Measurements from ENCODE around the gene DNAAF9.
"Not testable (repeated sequence)": the region's sequence is repeated elsewhere in the genome, so short reads cannot be mapped to it uniquely, and the experiment has no call there.

Gene DNAAF9

GRCh38 chr20:3407040-3407770 is at the start of gene DNAAF9:
Gene DNAAF9, minus strand, starts transcription at chr20:3407669. Its CDS starts 112 bp downstream, at chr20:3407557.
- DNase-seq, result peak; percentile 42 to 54

- DNase-seq, result no peak
Measured at GRCh38 chr20:3456648-3457047, 49.2 kb upstream of the DNAAF9 start.

- DNase-seq, result no peak
Measured at GRCh38 chr20:3454831-3455230, 47.4 kb upstream of the DNAAF9 start.

GRCh38 chr20:3452690-3453089 is 45.2 kb upstream of the DNAAF9 start:
- no peak for DNase-seq

GRCh38 chr20:3452136-3452535 is 44.7 kb upstream of the DNAAF9 start:
- DNase-seq, result no peak

- no peak for DNase-seq
Measured at GRCh38 chr20:3449319-3449718, 41.9 kb upstream of the DNAAF9 start.

GRCh38 chr20:3447321-3447720 is 39.9 kb upstream of the DNAAF9 start:
- DNase-seq, result peak in 1 of 2 donors; percentile 4

- DNase-seq, result no peak
Measured at GRCh38 chr20:3446779-3447178, 39.3 kb upstream of the DNAAF9 start.

- DNase-seq, result no peak
Measured at GRCh38 chr20:3436864-3437574, 29.6 kb upstream of the DNAAF9 start.

- peak; percentile 48 to 67 for DNase-seq
Measured at GRCh38 chr20:3434232-3434631, 26.8 kb upstream of the DNAAF9 start.

- DNase-seq, result no peak
Measured at GRCh38 chr20:3433744-3434143, 26.3 kb upstream of the DNAAF9 start.

- DNase-seq, result no peak
Measured at GRCh38 chr20:3432844-3433243, 25.4 kb upstream of the DNAAF9 start.

- DNase-seq, result no peak
Measured at GRCh38 chr20:3431109-3431508, 23.6 kb upstream of the DNAAF9 start.

GRCh38 chr20:3430376-3431069 is 23.1 kb upstream of the DNAAF9 start:
- DNase-seq, result peak; percentile 40 to 45

- DNase-seq, result not testable (repeated sequence)
Measured at GRCh38 chr20:3426766-3427165, 19.3 kb upstream of the DNAAF9 start.

- no peak for DNase-seq
Measured at GRCh38 chr20:3423126-3423525, 15.7 kb upstream of the DNAAF9 start.

GRCh38 chr20:3421985-3422384 is 14.5 kb upstream of the DNAAF9 start:
- no peak for DNase-seq

- DNase-seq, result peak; percentile 87 to 95
Measured at GRCh38 chr20:3420211-3420707, 12.8 kb upstream of the DNAAF9 start.

- not testable (repeated sequence) for DNase-seq
Measured at GRCh38 chr20:3418161-3418560, 10.7 kb upstream of the DNAAF9 start.

- DNase-seq, result no peak
Measured at GRCh38 chr20:3414122-3414521, 6.7 kb upstream of the DNAAF9 start.

GRCh38 chr20:3413393-3413889 is 6.0 kb upstream of the DNAAF9 start:
- no peak for DNase-seq

GRCh38 chr20:3412600-3413392 is 5.3 kb upstream of the DNAAF9 start:
- no peak for DNase-seq

GRCh38 chr20:3410464-3410863 is 3.0 kb upstream of the DNAAF9 start:
- no peak for DNase-seq
